ENCODE measurements around the gene ALDOA.

ALDOA gene

GRCh38 chr16:30024451-30024850 is 41.1 kb upstream of the ALDOA start:
- TF ChIP-seq, protein P1, sequence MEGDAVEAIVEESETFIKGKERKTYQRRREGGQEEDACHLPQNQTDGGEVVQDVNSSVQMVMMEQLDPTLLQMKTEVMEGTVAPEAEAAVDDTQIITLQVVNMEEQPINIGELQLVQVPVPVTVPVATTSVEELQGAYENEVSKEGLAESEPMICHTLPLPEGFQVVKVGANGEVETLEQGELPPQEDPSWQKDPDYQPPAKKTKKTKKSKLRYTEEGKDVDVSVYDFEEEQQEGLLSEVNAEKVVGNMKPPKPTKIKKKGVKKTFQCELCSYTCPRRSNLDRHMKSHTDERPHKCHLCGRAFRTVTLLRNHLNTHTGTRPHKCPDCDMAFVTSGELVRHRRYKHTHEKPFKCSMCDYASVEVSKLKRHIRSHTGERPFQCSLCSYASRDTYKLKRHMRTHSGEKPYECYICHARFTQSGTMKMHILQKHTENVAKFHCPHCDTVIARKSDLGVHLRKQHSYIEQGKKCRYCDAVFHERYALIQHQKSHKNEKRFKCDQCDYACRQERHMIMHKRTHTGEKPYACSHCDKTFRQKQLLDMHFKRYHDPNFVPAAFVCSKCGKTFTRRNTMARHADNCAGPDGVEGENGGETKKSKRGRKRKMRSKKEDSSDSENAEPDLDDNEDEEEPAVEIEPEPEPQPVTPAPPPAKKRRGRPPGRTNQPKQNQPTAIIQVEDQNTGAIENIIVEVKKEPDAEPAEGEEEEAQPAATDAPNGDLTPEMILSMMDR (IDR thresholded peaks at IDR 0.05; ENCODE audit: low read depth, low read length, missing control alignments): no peak
- no peak overlapping the region for H3K4me3 ChIP-seq (ENCODE audit: low read depth, low read length)

DNA sequence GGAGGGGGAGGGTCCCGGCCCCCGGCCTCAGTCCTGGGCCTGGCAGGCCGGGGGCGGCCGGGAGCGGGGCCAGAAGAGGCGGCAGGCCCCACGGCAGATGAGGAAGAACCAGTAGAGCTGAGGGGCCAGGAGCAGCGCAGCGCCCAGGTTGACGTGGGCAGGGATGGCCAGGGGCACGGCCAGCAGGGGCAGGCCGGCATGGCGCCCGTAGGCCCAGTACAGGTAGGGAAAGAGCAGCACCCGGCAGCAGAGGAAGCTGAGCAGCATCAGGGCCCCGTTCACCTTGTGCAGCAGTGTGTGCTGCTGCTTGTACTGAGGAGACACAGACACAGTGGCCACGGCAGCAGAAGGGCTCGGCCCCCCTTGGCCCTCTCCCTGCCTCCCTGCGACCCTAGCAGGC is 40.4 kb upstream of the ALDOA start:
- TF ChIP-seq, protein P1 (IDR thresholded peaks at IDR 0.05; ENCODE audit: low read depth, low read length, missing control alignments): no peak
- DNase-seq (ENCODE audit: low read depth): no peak
- H3K4me3 ChIP-seq (ENCODE audit: low read depth, low read length): no peak overlapping the region

More at GRCh38 chr16:30024451-30024850, 41.1 kb upstream of the ALDOA start:
- no peak for DNase-seq (ENCODE audit: low read depth)

DNA sequence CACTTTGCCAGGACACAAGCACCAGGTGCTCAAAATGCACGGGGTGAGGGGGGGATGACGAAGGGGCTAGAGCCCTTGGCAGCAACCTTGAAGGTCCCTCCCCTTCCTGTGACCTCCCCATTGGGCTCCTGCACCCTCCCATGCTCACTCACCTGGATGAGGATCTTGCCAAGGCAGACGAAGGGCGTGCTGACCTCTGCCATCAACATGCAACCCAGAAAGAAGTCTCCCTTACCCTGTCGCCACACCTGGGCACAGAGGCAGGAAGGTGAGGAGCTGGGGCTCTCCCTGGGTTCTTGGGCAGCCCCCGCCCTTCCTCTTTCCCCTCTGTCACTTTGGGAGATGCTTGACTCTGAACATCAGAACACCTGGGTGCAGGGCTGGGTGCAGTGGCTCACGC is 40.0 kb upstream of the ALDOA start:
- TF ChIP-seq, protein P1 (IDR thresholded peaks at IDR 0.05; ENCODE audit: low read depth, low read length, missing control alignments): no peak
- H3K4me3 ChIP-seq (ENCODE audit: low read depth, low read length): no peak overlapping the region
- DNase-seq (ENCODE audit: low read depth): no peak

- no peak for DNase-seq (ENCODE audit: low read depth)
- TF ChIP-seq, protein P1 (IDR thresholded peaks at IDR 0.05; ENCODE audit: low read depth, low read length, missing control alignments): no peak
- H3K4me3 ChIP-seq (ENCODE audit: low read depth, low read length): no peak overlapping the region
Observed at GRCh38 chr16:30026449-30026848, 39.1 kb upstream of the ALDOA start.

DNA sequence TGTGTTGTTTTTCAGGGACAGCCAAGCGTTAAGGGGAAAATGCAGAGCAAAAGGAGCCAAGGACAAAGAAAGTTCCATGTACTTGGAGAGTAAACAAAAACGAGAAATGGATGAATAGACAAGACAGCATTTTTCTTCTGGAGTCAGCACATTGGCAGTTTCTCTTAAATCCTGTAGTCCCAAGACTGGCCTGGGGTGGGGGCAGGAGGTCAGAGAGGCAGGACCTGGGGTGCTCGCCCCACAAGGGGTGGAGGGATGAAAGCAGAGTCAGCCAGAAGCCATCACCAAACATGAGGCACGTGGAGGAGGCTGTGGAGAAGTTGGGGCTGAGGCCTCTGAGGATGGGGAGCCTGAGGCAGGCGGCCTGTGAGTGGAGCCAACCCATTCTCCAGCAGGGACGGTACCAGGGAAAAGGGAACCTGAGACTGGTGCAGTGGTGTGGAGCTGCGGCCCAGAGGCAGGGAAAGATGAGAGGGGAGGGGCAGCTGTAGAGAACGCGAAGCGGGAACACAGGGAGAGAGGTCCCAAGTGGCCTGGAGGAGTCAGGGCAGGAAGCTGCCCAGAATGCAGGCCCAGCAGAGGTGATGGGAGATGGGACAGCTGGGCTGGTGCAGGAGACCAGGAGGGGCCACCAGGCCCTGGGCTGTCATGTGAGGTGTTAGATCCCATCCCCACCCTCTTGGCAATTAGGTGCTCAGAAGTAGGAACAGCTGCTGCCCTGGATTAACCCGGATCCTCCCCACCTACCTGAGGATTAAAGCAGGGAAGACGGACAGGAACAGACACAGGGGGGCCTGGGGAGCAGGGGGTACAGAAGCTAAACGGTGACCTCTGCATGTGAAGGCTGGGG is 37.7 kb upstream of the ALDOA start:
- DNase-seq (ENCODE audit: low read depth): no peak
- H3K4me3 ChIP-seq (ENCODE audit: low read depth, low read length): no peak overlapping the region
- TF ChIP-seq, protein P1 (IDR thresholded peaks at IDR 0.05; ENCODE audit: low read depth, low read length, missing control alignments): no peak

DNA sequence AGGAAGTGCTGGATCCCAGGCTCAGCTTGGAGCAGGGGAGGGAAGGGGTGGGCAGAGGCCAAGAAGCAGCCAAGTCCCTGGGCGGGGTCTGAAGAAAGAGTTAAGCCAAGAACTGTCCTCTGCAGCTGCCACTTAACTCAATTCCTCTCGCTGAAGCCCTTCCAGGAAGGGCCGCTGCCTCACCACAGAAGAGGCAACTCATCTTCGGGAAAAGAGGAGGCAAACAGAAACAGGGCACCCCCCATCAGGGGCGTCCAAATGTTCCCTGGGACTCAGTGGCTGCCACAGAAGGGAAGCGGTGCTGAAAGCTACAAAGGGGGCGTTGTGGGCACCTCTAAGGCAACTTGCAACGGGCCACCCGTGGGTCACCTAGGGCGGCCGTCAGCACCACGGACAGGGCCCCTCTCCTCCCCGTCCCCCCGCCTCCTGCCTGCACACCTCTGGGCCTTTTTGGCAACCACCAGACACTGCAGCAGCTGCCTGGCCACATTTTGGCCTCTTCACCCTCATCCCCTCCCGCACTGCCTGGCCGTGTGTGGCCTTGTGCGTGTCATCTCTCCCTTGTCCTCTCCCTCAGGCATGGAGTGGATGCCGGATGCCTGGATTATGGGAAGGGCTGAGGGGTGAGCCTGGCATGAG is 37.0 kb upstream of the ALDOA start:
- no peak overlapping the region for H3K4me3 ChIP-seq (ENCODE audit: low read depth, low read length)
- no peak for DNase-seq (ENCODE audit: low read depth)
- TF ChIP-seq, protein P1 (IDR thresholded peaks at IDR 0.05; ENCODE audit: low read depth, low read length, missing control alignments): no peak

Data from GM12864 (cell line).